HG03097 (cell line): ENCODE measurements around the gene RASAL1.

Experiments
- ATAC-seq: cut with Tn5 transposase; IDR thresholded peaks from one replicate; pipeline ENCODE4 v1.9.1; 2021; ENCODE audit not compliant: unreplicated experiment, low FRiP score

The RASAL1 gene

GRCh38 chr12:113061061-113061694 is 74.4 kb downstream of the RASAL1 start:
- ATAC-seq: no peak

DNA sequence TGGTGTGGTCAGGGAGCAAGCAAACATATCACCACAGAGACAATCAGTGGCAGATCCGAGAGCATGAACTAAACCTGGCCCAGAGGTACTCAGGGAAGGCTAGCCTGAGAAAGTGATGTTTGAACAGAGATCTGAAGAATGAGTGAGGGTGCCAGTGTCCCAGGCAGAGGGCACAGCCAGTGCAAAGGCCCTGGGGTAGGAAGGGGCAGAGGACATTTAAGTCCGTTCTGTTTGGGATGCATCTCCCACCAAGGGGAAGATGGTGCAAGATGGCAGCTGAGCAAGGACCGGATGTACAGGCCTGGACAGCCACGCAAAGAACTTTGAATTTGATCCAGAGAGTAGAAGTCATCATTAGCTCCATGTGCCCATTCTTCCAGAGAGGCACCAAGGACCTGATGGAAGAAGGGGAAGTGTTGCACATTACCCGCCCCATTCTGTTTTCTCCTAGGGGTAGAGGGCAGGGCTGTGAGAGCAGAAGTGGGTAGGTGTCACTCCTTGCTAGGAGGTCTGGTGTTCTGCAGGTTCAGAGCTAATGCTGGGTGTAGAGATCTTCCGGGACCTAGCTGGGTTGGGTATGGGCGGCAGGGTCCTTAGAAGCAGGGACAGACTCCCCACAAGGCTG is 75.1 kb downstream of the RASAL1 start:
- no peak for ATAC-seq

DNA sequence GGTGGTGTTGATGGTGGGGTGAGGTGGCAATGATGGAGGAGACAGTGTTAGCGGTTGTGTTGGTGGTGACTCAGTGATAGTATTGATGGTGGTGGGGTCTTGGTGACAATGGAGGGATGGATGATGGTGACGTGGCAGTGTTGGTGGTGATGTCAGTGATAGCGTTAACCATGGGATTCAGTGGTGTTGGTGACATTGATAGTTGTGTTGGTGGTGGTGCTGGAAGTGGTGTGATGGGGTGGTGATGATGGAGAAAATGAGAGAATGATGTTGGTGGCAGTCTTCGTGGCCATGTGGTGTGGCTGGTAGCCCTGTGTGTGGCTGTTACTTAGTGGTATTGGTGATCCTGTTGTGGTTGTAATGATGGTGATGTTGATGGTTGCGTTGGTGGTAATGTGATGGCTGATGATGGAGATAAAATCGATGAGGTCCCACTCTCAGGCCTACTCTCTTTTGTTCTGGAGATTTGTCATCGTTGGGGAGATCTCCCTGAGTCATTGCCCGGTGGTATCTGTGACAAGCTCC is 76.4 kb downstream of the RASAL1 start:
- ATAC-seq: no peak

DNA sequence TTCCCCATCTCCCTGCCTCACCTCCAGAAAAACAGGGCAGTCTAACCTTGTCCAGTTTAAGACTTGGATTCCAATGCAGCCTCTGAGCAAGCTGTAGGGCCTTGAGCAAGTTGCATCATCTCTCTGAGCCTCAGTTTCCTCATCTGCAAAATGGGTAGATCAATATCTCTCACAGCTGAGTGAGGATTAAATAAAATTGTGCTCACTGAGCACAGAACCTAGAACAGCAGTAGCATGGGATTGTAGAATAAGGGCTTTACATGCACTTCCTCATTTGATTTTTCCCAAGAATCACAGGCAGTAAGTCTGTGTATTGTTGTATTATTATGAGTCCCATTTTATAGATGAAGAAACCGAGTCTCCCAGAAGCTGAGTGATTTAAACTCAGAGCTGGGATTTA is 77.0 kb downstream of the RASAL1 start:
- no peak for ATAC-seq

DNA sequence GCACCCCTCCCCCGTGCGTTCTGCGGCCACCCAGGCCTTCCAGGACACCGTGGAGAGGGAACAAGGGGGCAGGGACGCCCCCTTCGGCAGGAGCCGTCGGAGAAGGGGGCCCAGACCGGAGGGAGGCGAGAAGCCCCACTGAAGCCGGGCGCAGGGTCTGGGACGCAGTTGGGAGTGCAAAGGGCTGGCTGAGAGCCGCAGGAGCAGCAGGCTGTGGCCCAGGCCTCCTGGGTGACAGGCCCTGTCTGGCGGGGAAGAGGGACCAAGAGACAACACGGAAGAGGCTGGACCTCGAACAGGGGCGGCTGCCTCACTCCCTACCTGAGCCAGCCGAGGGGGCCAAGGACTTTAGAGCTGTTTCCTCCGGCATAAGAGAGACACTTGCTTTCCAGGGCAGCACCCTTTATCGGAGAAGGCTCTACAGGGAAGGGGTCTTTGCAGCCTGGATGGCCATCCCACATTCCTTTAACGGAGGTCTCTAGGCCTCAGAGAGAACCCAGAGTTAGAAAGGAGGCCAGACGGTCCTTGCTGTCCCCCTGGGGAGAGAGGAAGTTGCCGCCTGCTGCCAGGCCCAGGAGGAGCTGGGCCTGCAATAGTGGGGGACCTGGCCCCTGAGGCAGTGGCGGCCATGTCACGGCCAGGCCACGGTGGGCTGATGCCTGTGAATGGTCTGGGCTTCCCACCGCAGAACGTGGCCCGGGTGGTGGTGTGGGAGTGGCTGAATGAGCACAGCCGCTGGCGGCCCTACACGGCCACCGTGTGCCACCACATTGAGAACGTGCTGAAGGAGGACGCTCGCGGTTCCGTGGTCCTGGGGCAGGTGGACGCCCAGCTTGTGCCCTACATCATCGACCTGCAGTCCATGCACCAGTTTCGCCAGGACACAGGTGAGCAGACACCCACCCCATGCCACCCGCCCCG is 77.7 kb downstream of the RASAL1 start:
- no peak for ATAC-seq

DNA sequence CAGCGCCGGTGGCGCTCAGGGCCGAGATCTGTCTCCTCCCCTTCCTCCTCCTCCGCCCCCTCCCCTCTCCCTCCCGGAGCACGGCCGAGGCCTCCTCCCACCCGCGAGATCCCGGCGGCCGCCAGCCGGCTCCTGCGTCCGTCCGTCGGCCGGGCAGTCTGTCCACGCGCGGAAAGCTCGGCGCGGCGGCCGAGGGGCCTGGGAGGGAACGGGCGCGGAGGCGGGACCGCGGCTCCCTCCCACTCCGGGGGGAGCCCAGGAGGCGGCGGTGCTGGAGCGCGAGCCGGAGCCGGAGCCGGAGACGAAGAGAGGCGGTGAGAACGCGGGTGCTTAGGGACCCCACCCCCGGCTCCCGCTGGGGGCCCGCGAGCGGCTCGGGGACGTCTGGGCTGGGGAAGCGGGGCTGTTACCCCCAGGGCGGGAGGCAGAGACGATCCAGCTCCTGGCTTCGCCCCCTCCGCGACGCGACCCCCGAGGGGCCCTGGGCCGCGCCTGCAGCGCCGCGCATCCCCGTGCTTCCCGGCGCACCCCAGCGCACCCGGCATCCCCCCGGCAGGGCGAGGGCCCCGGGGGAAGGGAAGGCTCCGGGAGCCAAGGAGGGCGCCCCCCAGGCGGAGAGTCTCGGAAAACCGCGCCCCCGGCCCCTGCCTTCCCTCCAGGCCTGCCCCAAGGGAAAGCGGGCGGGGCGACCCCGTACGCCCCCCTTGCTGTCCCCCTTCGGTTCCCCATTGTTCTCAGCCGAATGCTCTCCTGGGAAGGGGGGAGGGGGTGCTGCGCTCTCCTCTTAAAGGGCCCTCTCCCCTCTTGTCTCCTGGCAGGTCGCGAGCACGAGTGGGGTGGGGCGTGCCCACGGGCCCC is 78.7 kb downstream of the RASAL1 start, which contains the start of gene DTX1:
TSS of gene DTX1 (plus strand) at position 100 of the 858 bp plus-strand sequence. CDS start 1,463 bp downstream, outside the sequence.
- no peak for ATAC-seq

DNA sequence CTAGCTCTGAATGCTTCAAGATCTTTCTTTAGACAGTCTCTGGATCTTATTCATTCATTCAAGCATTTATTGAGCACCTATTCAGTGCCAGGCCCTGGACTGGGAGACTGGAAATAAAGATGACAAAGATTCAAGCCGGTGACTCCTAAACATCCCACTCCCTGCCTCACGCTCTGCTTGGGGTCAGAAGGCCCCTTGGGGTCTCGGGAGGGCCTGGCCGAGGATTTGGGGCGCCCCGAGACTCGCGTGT is 79.3 kb downstream of the RASAL1 start:
- no peak for ATAC-seq

GRCh38 chr12:113055594-113056380 is 79.8 kb downstream of the RASAL1 start:
- ATAC-seq: no peak

DNA sequence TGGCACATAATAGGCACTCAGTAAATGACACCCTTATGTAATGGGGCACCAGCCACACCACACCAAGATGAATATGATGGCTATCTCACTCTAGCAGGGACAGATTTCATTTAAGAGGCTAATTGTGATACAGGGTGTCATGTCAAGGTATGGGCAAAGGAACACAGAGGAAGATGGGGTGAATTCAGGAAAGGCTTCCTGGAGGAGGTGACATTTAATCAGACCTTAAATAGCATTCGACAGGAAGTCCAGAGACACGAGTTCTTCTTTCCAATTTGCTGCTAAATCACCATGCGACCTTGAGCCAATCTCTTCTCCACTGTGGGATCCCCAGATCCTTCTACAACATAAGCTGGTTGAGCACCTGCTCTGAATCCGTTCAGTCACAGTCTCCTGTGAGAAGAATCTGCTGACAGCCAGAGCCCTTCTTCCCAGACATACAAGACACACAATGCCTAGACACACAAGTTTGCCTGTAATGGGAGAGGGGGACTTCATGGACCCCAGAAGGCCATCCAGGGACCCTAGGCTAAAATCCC is 80.5 kb downstream of the RASAL1 start:
- no peak for ATAC-seq

DNA sequence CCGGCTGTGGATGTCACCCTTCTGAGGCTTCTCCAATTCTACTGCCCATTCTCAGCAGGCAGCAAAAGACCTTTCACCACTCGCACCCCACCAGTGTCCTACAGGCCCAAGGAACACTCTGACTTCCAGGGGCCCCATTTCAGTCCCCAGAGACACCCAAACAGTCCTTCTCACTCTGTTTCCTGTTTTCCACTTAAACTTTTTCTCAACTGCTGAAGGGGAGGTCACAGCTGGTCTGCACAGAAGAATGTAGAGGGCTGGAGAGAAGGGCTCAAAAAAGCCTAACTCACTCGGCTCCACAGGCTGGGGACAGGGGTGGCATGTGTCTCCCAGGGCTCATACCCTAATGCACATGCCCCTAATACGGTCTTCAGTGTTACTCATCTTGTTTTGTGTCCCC is 83.2 kb downstream of the RASAL1 start:
- ATAC-seq: no peak

- no peak for ATAC-seq
Observed at GRCh38 chr12:113051759-113052158, 83.8 kb downstream of the RASAL1 start.

GRCh38 chr12:113050795-113051194 is 84.8 kb downstream of the RASAL1 start:
- ATAC-seq: no peak

GRCh38 chr12:113049976-113050742 is 85.4 kb downstream of the RASAL1 start:
- ATAC-seq: no peak
